SK-N-SH (cell line): Measurements from ENCODE around the gene GHRH. TPM values are rescaled to one million over a fixed set of nuclear protein-coding genes. Genes with fewer than 3 reads are reported as not detected.

Experiments
- CTCF ChIA-PET: fragments of 300-600, 350-600 bp; formaldehyde crosslinking; extraction: SDS; loops from one replicate; lab custom pipeline; 2021; lab: Yijun Ruan, JAX
- POLR2A ChIA-PET: fragments of 350-600 bp; sonication (Branson Sonifier 250); formaldehyde crosslinking; extraction: SDS; loops from one replicate; lab custom pipeline; 2020; ENCODE audit warnings: antibody characterized with exemption, inconsistent platforms; lab: Yijun Ruan, JAX
- DNase-seq: peaks from one replicate; pipeline ENCODE4 v3.0.0; 2012
- H2AFZ ChIP-seq: fragments of 200-600 bp; sonication (generic); 2 replicates; pipeline ENCODE4 v1.8.1; 2016; ENCODE audit warnings: antibody characterized with exemption, mild to moderate bottlenecking, low read depth
- H3F3A ChIP-seq: fragments of 200-600 bp; sonication (generic); replicated peaks from 2 replicates; pipeline ENCODE3; 2016; ENCODE audit warnings: antibody characterized with exemption, mild to moderate bottlenecking; ENCODE audit not compliant: insufficient read depth
- H3K27ac ChIP-seq, 2 experiments: fragments of 200-500 bp in 1 of 2; fragments of 200-600 bp in 1 of 2; sonication (Bioruptor generic) in 1 of 2; sonication (generic), shearing (Covaris generic) in 1 of 2; 2 replicates each; pipeline versions ENCODE4 v1.5.1 to v1.6.1; 2014 to 2016; ENCODE audit warnings: low read depth in 2 of 2, inconsistent platforms in 1 of 2, low read length in 1 of 2, mild to moderate bottlenecking in 1 of 2, mixed read lengths in 1 of 2
- H3K27me3 ChIP-seq: fragments of 200-600 bp; sonication (generic), shearing (Covaris generic); 2 replicates; pipeline ENCODE4 v1.6.1; 2016; ENCODE audit warnings: mixed run types; ENCODE audit not compliant: insufficient read depth
- H3K36me3 ChIP-seq, 2 experiments: fragments of 200-500 bp in 1 of 2; fragments of 200-600 bp in 1 of 2; sonication (Bioruptor generic) in 1 of 2; sonication (generic) in 1 of 2; replicated peaks in 1 of 2; 2 replicates each; pipeline versions ENCODE3 to v1.5.1; 2014 to 2016; ENCODE audit warnings: low read length in 1 of 2, mild to moderate bottlenecking in 1 of 2; ENCODE audit not compliant: insufficient read depth in 2 of 2, control insufficient read depth in 1 of 2
- H3K4me1 ChIP-seq, 2 experiments: fragments of 200-500 bp in 1 of 2; fragments of 200-600 bp in 1 of 2; sonication (Bioruptor generic) in 1 of 2; sonication (generic), shearing (Covaris generic) in 1 of 2; 2 replicates each; pipeline versions ENCODE4 v1.5.1 to v1.6.1; 2014 to 2016; ENCODE audit warnings: low read depth in 1 of 2, low read length in 1 of 2, mixed run types in 1 of 2; ENCODE audit not compliant: insufficient read depth in 2 of 2, control insufficient read depth in 1 of 2
- H3K4me2 ChIP-seq: fragments of 200-600 bp; sonication (generic), shearing (Covaris generic); 2 replicates; pipeline ENCODE4 v1.6.1; 2017; ENCODE audit warnings: mixed run types
- H3K4me3 ChIP-seq, 2 experiments: fragments of 200-500 bp in 1 of 2; fragments of 200-600 bp in 1 of 2; sonication (Bioruptor generic) in 1 of 2; sonication (generic), shearing (Covaris generic) in 1 of 2; 2 replicates each; pipeline versions ENCODE4 v1.5.1 to v1.8.1; 2014 to 2016; ENCODE audit warnings: low read depth in 2 of 2, inconsistent platforms in 1 of 2, low read length in 1 of 2, mild to moderate bottlenecking in 1 of 2, mixed read lengths in 1 of 2, moderate library complexity in 1 of 2
- H3K79me2 ChIP-seq: fragments of 200-600 bp; sonication (generic); 2 replicates; pipeline ENCODE4 v1.8.1; 2017; ENCODE audit warnings: mild to moderate bottlenecking; ENCODE audit not compliant: insufficient read depth
- H3K9ac ChIP-seq: fragments of 200-600 bp; sonication (generic); 2 replicates; pipeline ENCODE4 v1.6.1; 2017; ENCODE audit warnings: mixed run types
- H3K9me2 ChIP-seq: fragments of 200-600 bp; sonication (generic); 2 replicates; pipeline ENCODE4 v1.6.1; 2017; ENCODE audit warnings: mixed run types
- H3K9me3 ChIP-seq: fragments of 200-600 bp; sonication (generic); 2 replicates; pipeline ENCODE4 v1.6.1; 2017; ENCODE audit warnings: mixed run types, mild to moderate bottlenecking, moderate library complexity
- H4K20me1 ChIP-seq: fragments of 200-600 bp; sonication (generic); 2 replicates; pipeline ENCODE4 v1.6.1; 2017; ENCODE audit warnings: mild to moderate bottlenecking, mixed run types; ENCODE audit not compliant: insufficient read depth
- ELF1 ChIP-seq: IDR thresholded peaks from 2 replicates; pipeline ENCODE4 v1.4.0; 2012
- FOSL2 ChIP-seq: IDR thresholded peaks from 2 replicates; pipeline ENCODE4 v1.4.0; 2012; ENCODE audit warnings: low read depth, mild to moderate bottlenecking, moderate library complexity, borderline replicate concordance
- FOXJ3 ChIP-seq: sonication (generic); formaldehyde crosslinking; IDR thresholded peaks from 2 replicates; pipeline ENCODE4 v1.5.1; 2020; ENCODE audit warnings: mild to moderate bottlenecking, missing genetic modification reagents
- FOXM1 ChIP-seq: IDR thresholded peaks from 2 replicates; pipeline ENCODE4 v1.4.0; 2012; ENCODE audit warnings: low read depth, mild to moderate bottlenecking
- GABPA ChIP-seq: IDR thresholded peaks from 2 replicates; pipeline ENCODE4 v1.4.0; 2012; ENCODE audit warnings: low read depth, mild to moderate bottlenecking
- GATA2 ChIP-seq: sonication (generic); formaldehyde crosslinking; IDR thresholded peaks from 2 replicates; pipeline ENCODE4 v1.5.0; 2020; ENCODE audit warnings: mild to moderate bottlenecking, missing genetic modification reagents
- MEF2A ChIP-seq: IDR thresholded peaks from 2 replicates; pipeline ENCODE4 v1.4.0; 2012; ENCODE audit warnings: low read depth, borderline replicate concordance
- MXI1 ChIP-seq: IDR thresholded peaks from 2 replicates; pipeline ENCODE4 v1.6.1; 2012; ENCODE audit warnings: mild to moderate bottlenecking, low read depth, low read length, improper control_type of control experiment
- REST ChIP-seq: IDR thresholded peaks from 2 replicates; pipeline ENCODE4 v1.6.1; 2012; ENCODE audit warnings: mild to moderate bottlenecking, low read depth, low read length, moderate library complexity
- SMC3 ChIP-seq: IDR thresholded peaks from 2 replicates; pipeline ENCODE4 v1.6.1; 2012; ENCODE audit warnings: low read depth, low read length, improper control_type of control experiment
- YY1 ChIP-seq: IDR thresholded peaks from 2 replicates; pipeline ENCODE4 v1.4.0; 2012; ENCODE audit warnings: low read depth, mild to moderate bottlenecking
- WGBS: methylation state at CpG from one replicate; pipeline ENCODE4 v1.1.6; 2017; ENCODE audit warnings: low lambda C conversion rate; 5-methylcytosine and 5-hydroxymethylcytosine counted together
- polyA plus RNA-seq, 3 experiments: library from polyadenylated mRNA; depleted of rRNA; stranded (reverse); fragments of >200 nt; gene quantifications; 2 replicates each; pipeline ENCODE4 v1.2.3, GENCODE V29; 2012
- TF ChIP-seq, protein P1 (sequence below): IDR thresholded peaks from 2 replicates; pipeline ENCODE4 v1.4.0; 2012; ENCODE audit warnings: low read depth, borderline replicate concordance
- TF ChIP-seq, protein P2 (sequence below): IDR thresholded peaks from 2 replicates; pipeline ENCODE4 v1.4.0; 2012; ENCODE audit warnings: low read depth, borderline replicate concordance
- TF ChIP-seq, protein P3 (sequence below): IDR thresholded peaks from 2 replicates; pipeline ENCODE4; 2012

GHRH gene
- polyA plus RNA-seq, 1 of the 3 experiments (the other 2 are of a cell fraction), result not detected

GRCh38 chr20:37309290-37309689 lies 47.7 kb upstream of the GHRH start:
- H3K9ac ChIP-seq, result no peak overlapping the region
- ChIA-PET POLR2A (no interaction called here), CTCF (interaction anchor here (0.9 kb wide), 1 partner anchor 75 kb away, joined by 5 read pairs; no protein-coding TSS in a partner anchor)
- no peaks in the 10 kb centered on the region for H3K9me3 ChIP-seq
- no peak for DNase-seq
- H4K20me1 ChIP-seq, result 0 out of 2 replicates have a peak, but pooled peaks cover 5% of the 10 kb centered on the region
- H3K79me2 ChIP-seq, result peaks cover 47% of the 10 kb centered on the region
- no peak overlapping the region for H2AFZ ChIP-seq
- H3F3A ChIP-seq, result no peaks in the 10 kb centered on the region
- peaks cover 0 to 41% of the 10 kb centered on the region in 2 experiments; a peak in 2 of 4 replicates for H3K4me1 ChIP-seq
- H3K27ac ChIP-seq, result peak overlapping the region in 1 of 2 experiments; percentile 72; a peak in 1 of 4 replicates
- no peak overlapping the region for H3K4me3 ChIP-seq
- peaks cover 8 to 20% of the 10 kb centered on the region in 2 experiments for H3K36me3 ChIP-seq
- TF ChIP-seq FOXM1 (no peak), FOSL2 (no peak), YY1 (no peak), FOXJ3 (CRISPR knock-in tag) (no peak), SMC3 (no peak), MXI1 (no peak), REST (no peak), ELF1 (no peak), GABPA (no peak), MEF2A (no peak), GATA2 (CRISPR knock-in tag) (no peak)
- TF ChIP-seq, protein P1, sequence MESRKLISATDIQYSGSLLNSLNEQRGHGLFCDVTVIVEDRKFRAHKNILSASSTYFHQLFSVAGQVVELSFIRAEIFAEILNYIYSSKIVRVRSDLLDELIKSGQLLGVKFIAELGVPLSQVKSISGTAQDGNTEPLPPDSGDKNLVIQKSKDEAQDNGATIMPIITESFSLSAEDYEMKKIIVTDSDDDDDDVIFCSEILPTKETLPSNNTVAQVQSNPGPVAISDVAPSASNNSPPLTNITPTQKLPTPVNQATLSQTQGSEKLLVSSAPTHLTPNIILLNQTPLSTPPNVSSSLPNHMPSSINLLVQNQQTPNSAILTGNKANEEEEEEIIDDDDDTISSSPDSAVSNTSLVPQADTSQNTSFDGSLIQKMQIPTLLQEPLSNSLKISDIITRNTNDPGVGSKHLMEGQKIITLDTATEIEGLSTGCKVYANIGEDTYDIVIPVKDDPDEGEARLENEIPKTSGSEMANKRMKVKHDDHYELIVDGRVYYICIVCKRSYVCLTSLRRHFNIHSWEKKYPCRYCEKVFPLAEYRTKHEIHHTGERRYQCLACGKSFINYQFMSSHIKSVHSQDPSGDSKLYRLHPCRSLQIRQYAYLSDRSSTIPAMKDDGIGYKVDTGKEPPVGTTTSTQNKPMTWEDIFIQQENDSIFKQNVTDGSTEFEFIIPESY, result no peak
- TF ChIP-seq, protein P2, sequence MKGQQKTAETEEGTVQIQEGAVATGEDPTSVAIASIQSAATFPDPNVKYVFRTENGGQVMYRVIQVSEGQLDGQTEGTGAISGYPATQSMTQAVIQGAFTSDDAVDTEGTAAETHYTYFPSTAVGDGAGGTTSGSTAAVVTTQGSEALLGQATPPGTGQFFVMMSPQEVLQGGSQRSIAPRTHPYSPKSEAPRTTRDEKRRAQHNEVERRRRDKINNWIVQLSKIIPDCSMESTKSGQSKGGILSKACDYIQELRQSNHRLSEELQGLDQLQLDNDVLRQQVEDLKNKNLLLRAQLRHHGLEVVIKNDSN, result no peak
- TF ChIP-seq, protein P3, sequence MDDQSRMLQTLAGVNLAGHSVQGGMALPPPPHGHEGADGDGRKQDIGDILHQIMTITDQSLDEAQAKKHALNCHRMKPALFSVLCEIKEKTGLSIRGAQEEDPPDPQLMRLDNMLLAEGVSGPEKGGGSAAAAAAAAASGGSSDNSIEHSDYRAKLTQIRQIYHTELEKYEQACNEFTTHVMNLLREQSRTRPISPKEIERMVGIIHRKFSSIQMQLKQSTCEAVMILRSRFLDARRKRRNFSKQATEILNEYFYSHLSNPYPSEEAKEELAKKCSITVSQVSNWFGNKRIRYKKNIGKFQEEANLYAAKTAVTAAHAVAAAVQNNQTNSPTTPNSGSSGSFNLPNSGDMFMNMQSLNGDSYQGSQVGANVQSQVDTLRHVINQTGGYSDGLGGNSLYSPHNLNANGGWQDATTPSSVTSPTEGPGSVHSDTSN, result no peak
- 100% methylated on average over 4 of the region's 6 CpGs for WGBS
- H3K9me2 ChIP-seq, result no peaks in the 10 kb centered on the region
- H3K27me3 ChIP-seq, result no peaks in the 10 kb centered on the region
- no peak overlapping the region for H3K4me2 ChIP-seq
